ENCODE measurements around the gene ERF. TPM values are rescaled to one million over a fixed set of nuclear protein-coding genes. Genes with fewer than 3 reads are reported as not detected.

ERF gene
- total and polyA plus RNA-seq, 2 donors (not counting 3 experiments of a cell fraction or from before 2014, with no cell fraction given), result 102 to 117 TPM

DNA sequence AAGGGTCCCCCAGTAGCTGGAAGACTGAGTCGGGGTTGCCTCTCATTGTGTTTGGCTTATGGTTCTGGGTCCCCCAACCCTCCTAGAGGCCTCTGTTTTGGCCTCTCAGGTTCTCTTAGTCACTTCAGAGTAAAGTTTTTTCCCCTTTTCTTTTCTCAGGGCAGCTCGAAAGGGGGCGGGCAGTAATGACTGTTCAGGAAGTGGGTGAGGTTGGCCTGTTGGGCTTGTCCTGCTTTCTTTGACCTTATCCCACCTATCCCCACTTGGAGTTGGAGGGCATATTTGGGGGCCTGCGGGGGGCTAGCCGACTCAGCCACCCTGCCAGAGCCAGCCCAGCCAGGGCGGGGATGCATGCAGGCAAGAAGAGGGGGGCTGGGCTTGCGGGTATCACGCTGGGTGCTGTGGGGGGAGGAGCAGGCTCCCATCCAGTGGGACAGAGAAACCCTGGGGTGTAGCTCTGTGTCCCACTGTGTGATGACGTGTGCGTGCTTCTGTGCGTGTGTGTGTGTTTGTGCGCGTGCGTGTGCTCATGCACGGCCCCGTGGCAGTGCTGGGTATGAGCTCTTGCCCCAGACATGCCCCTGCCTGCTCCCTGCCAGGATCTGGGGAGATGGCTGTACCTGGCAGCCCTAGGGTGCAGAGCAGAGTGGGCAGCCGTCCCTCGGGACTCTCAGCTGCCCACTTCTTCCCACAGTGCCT, 15.6 kb upstream of the ERF start:
- Histone ChIP-seq H3K9me3 (replicated peaks; ENCODE audit: control insufficient read depth, insufficient read depth, low read length) (no peaks in the 10 kb centered on the region), H3K9me1 (replicated peaks; ENCODE audit: control insufficient read depth, extremely low read depth, insufficient read depth, low read length) (no peaks in the 10 kb centered on the region), H2AFZ (ENCODE audit: low read depth, low read length) (peak overlapping the region; percentile 0), H3K27ac (ENCODE audit: insufficient read depth, low read depth, low read length) (peak overlapping the region; percentile 91), H3K9ac (replicated peaks; ENCODE audit: extremely low read depth, insufficient read depth, low read length) (peak overlapping the region; percentile 87), H3K4me3 (replicated peaks in 1 of 3; ENCODE audit: insufficient read depth in 1 of 3, low read depth in 1 of 3, low read length in 3 of 3) (peak overlapping the region; percentile 11 to 65 (median 57)), H3K27me3 (ENCODE audit: control insufficient read depth in 2 of 2, insufficient read depth in 2 of 2, low read length in 2 of 2) (no peaks in the 10 kb centered on the region), H3K36me3 (ENCODE audit: control insufficient read depth in 2 of 2, extremely low read depth in 1 of 2, insufficient read depth in 2 of 2, low read length in 2 of 2) (peaks cover 12 to 28% of the 10 kb centered on the region in 2 experiments), H3K4me2 (ENCODE audit: insufficient read depth, low read length) (peak overlapping the region; percentile 62), H3K79me2 (ENCODE audit: control insufficient read depth, insufficient read depth, low read length) (peaks cover 39% of the 10 kb centered on the region), H3K4me1 (ENCODE audit: control insufficient read depth, extremely low read depth, insufficient read depth, low read length) (peaks cover 25% of the 10 kb centered on the region), H4K20me1 (replicated peaks; ENCODE audit: control insufficient read depth, extremely low read depth, insufficient read depth, low read length) (no peaks in the 10 kb centered on the region)
- dilution Hi-C loops (cut with MboI; ENCODE audit: extremely low pct_ligation_motif_present, low sequenced_read_pairs) (no loop called here), intact Hi-C loops (cut with micrococcal nuclease) (no loop called here)
- CTCF ChIA-PET, result interaction anchor here (1.0 to 3.6 kb wide), 6 partner anchors 9 to 27 kb away, joined by 3 to 24 read pairs (median 6); no protein-coding TSS in a partner anchor
- POLR2A ChIA-PET, result interaction anchor here (0.6 to 1.2 kb wide), 5 partner anchors 8 to 28 kb away, joined by 3 to 7 read pairs (median 5); partner anchors contain the start of gene GSK3A
- BruUV-seq (replicated peaks), result no TSS peak
- peak; percentile 91 for FAIRE-seq
- TF ChIP-seq, protein P1, sequence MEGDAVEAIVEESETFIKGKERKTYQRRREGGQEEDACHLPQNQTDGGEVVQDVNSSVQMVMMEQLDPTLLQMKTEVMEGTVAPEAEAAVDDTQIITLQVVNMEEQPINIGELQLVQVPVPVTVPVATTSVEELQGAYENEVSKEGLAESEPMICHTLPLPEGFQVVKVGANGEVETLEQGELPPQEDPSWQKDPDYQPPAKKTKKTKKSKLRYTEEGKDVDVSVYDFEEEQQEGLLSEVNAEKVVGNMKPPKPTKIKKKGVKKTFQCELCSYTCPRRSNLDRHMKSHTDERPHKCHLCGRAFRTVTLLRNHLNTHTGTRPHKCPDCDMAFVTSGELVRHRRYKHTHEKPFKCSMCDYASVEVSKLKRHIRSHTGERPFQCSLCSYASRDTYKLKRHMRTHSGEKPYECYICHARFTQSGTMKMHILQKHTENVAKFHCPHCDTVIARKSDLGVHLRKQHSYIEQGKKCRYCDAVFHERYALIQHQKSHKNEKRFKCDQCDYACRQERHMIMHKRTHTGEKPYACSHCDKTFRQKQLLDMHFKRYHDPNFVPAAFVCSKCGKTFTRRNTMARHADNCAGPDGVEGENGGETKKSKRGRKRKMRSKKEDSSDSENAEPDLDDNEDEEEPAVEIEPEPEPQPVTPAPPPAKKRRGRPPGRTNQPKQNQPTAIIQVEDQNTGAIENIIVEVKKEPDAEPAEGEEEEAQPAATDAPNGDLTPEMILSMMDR (IDR thresholded peaks at IDR 0.05; ENCODE audit: extremely low read depth in 1 of 2, insufficient read depth in 1 of 2, low read depth in 1 of 2, low read length in 2 of 2), result no peak
- no peak for TF ChIP-seq JUN (IDR thresholded peaks at IDR 0.05; ENCODE audit: borderline replicate concordance, insufficient read depth, insufficient read length, low read depth)
- no peak for TF ChIP-seq MYC (IDR thresholded peaks at IDR 0.05; ENCODE audit: low read depth, low read length)
- peak; percentile 72 for TF ChIP-seq POLR2A (IDR thresholded peaks at IDR 0.05; ENCODE audit: low read depth, low read length)
- no peak for TF ChIP-seq EZH2 (IDR thresholded peaks at IDR 0.05; ENCODE audit: borderline replicate concordance, low read depth, low read length, severe bottlenecking)
- peak; percentile 31 for TF ChIP-seq POLR2AphosphoS5 (IDR thresholded peaks at IDR 0.05; ENCODE audit: insufficient read depth, low read depth, low read length)
- TF ChIP-seq FOS (IDR thresholded peaks at IDR 0.05; ENCODE audit: borderline replicate concordance, insufficient read depth, low read length), result peak; percentile 29
- peak; percentile 72 for DNase-seq (ENCODE audit: low read depth, low spot score)
